Mesendoderm (in vitro differentiated cells): ENCODE results near the gene PEX16.

Experiments used
- DNase-seq: peaks from one replicate; pipeline ENCODE4 v3.0.0; 2013
- H2AK5ac ChIP-seq: 2 replicates; pipeline ENCODE4 v1.6.1; 2013; ENCODE audit warnings: low read length, inconsistent platforms
- H2BK120ac ChIP-seq: 2 replicates; pipeline ENCODE4 v1.6.1; 2013; ENCODE audit warnings: low read depth, mild to moderate bottlenecking, low read length, moderate library complexity, mixed read lengths
- H2BK15ac ChIP-seq: replicated peaks from 2 replicates; pipeline ENCODE4 v1.6.1; 2013; ENCODE audit warnings: low read depth, mild to moderate bottlenecking, moderate library complexity
- H2BK5ac ChIP-seq: 2 replicates; pipeline ENCODE4 v1.6.1; 2013; ENCODE audit warnings: low read length, inconsistent platforms
- H3K18ac ChIP-seq: 2 replicates; pipeline ENCODE4 v1.6.1; 2013; ENCODE audit warnings: mild to moderate bottlenecking, low read length, mixed read lengths
- H3K23ac ChIP-seq: one replicate; pipeline ENCODE4 v1.6.1; 2013; ENCODE audit warnings: low read length
- H3K27ac ChIP-seq: 2 replicates; pipeline ENCODE4 v1.5.1; 2013; ENCODE audit warnings: low read depth, mild to moderate bottlenecking, inconsistent platforms, low read length, moderate library complexity
- H3K27me3 ChIP-seq: 2 replicates; pipeline ENCODE4 v1.6.1; 2013; ENCODE audit warnings: low read length, control low read depth, mild to moderate bottlenecking, inconsistent platforms; ENCODE audit not compliant: insufficient read depth, poor library complexity
- H3K36me3 ChIP-seq: 2 replicates; pipeline ENCODE4 v1.6.1; 2013; ENCODE audit warnings: low read length, inconsistent platforms; ENCODE audit not compliant: control insufficient read depth, insufficient read depth
- H3K4ac ChIP-seq: one replicate; pipeline ENCODE4 v1.6.1; 2013; ENCODE audit warnings: low read depth, mild to moderate bottlenecking, low read length, moderate library complexity
- H3K4me1 ChIP-seq: 2 replicates; pipeline ENCODE4 v1.6.1; 2013; ENCODE audit warnings: low read depth, low read length, inconsistent platforms; ENCODE audit not compliant: control insufficient read depth
- H3K4me2 ChIP-seq: 2 replicates; pipeline ENCODE4 v1.6.1; 2013; ENCODE audit warnings: low read length
- H3K4me3 ChIP-seq: 2 replicates; pipeline ENCODE4 v1.5.1; 2013; ENCODE audit warnings: mild to moderate bottlenecking, low read length
- H3K56ac ChIP-seq: one replicate; pipeline ENCODE4 v1.6.1; 2013; ENCODE audit warnings: low read length
- H3K79me1 ChIP-seq: 2 replicates; pipeline ENCODE4 v1.6.1; 2013; ENCODE audit warnings: low read length, inconsistent platforms
- H3K79me2 ChIP-seq: 2 replicates; pipeline ENCODE4 v1.6.1; 2013; ENCODE audit warnings: mild to moderate bottlenecking, low read length; ENCODE audit not compliant: control insufficient read depth, insufficient read depth
- H3K9ac ChIP-seq: 2 replicates; pipeline ENCODE4 v1.6.1; 2013; ENCODE audit warnings: low read length, inconsistent platforms
- H4K5ac ChIP-seq: one replicate; pipeline ENCODE4 v1.6.1; 2013; ENCODE audit warnings: low read length
- H4K8ac ChIP-seq: one replicate; pipeline ENCODE4 v1.6.1; 2013; ENCODE audit warnings: low read depth, mild to moderate bottlenecking, control low read depth, low read length, moderate library complexity
- WGBS: extraction: QIAGEN DNeasy Blood & Tissue Kit; methylation state at CpG from one replicate; pipeline ENCODE4 v1.1.7; 2013; ENCODE audit warnings: low lambda C conversion rate, missing lambda C conversion rate; ENCODE audit not compliant: insufficient coverage; ENCODE audit errors: extremely low coverage; 5-methylcytosine and 5-hydroxymethylcytosine counted together

Gene PEX16

GRCh38 chr11:45884596-45885185 lies 33.0 kb downstream of the PEX16 start:
- H3K9ac ChIP-seq, result no peak overlapping the region
- no peaks in the 10 kb centered on the region for H3K36me3 ChIP-seq
- H3K4me1 ChIP-seq, result no peaks in the 10 kb centered on the region
- no peak overlapping the region for H4K8ac ChIP-seq
- H2BK5ac ChIP-seq, result no peak overlapping the region
- H3K56ac ChIP-seq, result no peak overlapping the region
- no peak overlapping the region for H3K23ac ChIP-seq
- no peak overlapping the region for H2BK15ac ChIP-seq
- H3K27ac ChIP-seq, result no peak overlapping the region
- no peak overlapping the region for H3K4ac ChIP-seq
- no CpG with 5 or more reads among the region's 10 CpGs for whole genome bisulfite sequencing
- no peak overlapping the region for H3K4me3 ChIP-seq
- no peak overlapping the region for H3K18ac ChIP-seq
- no peak overlapping the region for H2AK5ac ChIP-seq
- H2BK120ac ChIP-seq, result no peak overlapping the region
- DNase-seq, result no peak
- no peaks in the 10 kb centered on the region for H3K79me2 ChIP-seq
- H3K79me1 ChIP-seq, result no peaks in the 10 kb centered on the region
- no peak overlapping the region for H3K4me2 ChIP-seq
- H3K27me3 ChIP-seq, result no peaks in the 10 kb centered on the region
- no peak overlapping the region for H4K5ac ChIP-seq

- Histone ChIP-seq H2BK15ac (no peak overlapping the region), H2BK5ac (no peak overlapping the region), H3K9ac (no peak overlapping the region), H3K27me3 (no peaks in the 10 kb centered on the region), H3K27ac (no peak overlapping the region), H3K4me3 (no peak overlapping the region), H3K23ac (no peak overlapping the region), H3K79me1 (no peaks in the 10 kb centered on the region), H3K79me2 (no peaks in the 10 kb centered on the region), H3K56ac (no peak overlapping the region), H3K4me1 (no peaks in the 10 kb centered on the region), H2BK120ac (no peak overlapping the region), H3K4me2 (no peak overlapping the region), H4K8ac (no peak overlapping the region), H3K18ac (no peak overlapping the region), H2AK5ac (no peak overlapping the region), H3K4ac (no peak overlapping the region), H3K36me3 (no peaks in the 10 kb centered on the region), H4K5ac (no peak overlapping the region)
- DNase-seq, result no peak
- no CpG with 5 or more reads among the region's 6 CpGs for WGBS
Measured at GRCh38 chr11:45881708-45882368, 35.8 kb downstream of the PEX16 start.

DNA sequence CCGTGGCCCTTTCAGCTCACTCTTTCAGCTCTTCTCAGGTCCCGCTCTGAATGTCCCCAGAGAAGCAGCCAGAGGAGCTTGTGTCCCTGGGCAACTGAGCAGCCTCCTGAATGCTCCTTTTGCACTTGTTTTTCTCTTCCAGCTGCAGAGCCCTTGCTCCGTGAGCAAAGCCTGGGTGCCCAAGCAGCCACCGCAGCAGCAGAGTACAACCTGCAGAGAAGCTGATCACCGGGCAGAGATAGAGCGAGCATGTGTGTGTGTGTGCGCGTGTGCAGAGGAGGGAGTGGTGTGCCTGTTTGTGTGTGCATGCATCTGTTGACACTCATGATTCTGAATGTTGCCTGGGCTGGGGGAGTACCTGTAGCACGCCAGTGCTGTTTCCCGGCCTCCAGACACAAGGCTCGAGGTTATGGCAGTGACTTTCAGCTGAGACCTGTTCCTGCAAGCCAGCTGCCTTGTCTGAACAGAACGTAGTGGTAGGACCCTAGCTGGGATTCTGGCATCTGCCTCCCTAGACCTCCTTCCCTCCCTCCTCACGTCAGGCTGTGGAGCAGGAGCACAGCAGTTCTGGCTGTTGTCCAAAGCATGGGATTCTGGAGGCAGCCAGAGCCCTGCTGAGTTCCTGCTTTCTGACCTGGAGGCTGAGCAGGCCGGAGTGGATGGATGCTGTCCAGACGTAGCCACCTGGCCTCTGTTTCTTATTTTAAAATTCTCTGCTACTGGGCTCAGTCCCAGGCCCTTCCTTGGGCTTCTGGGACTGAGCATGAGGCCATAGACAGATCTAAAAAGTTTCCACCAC lies 36.7 kb downstream of the PEX16 start:
- WGBS, result no CpG with 5 or more reads among the region's 15 CpGs
- Histone ChIP-seq H3K79me2 (no peaks in the 10 kb centered on the region), H4K5ac (no peak overlapping the region), H3K18ac (no peak overlapping the region), H3K9ac (no peak overlapping the region), H3K36me3 (no peaks in the 10 kb centered on the region), H3K56ac (no peak overlapping the region), H2BK5ac (no peak overlapping the region), H3K4me3 (no peak overlapping the region), H3K27ac (no peak overlapping the region), H3K27me3 (no peaks in the 10 kb centered on the region), H3K4ac (no peak overlapping the region), H3K4me1 (peaks cover 3% of the 10 kb centered on the region), H2BK120ac (no peak overlapping the region), H2AK5ac (no peak overlapping the region), H3K79me1 (no peaks in the 10 kb centered on the region), H3K4me2 (no peak overlapping the region), H4K8ac (no peak overlapping the region), H2BK15ac (no peak overlapping the region), H3K23ac (no peak overlapping the region)
- DNase-seq, result no peak

- Histone ChIP-seq H4K8ac (no peak overlapping the region), H3K27ac (no peak overlapping the region), H2BK5ac (no peak overlapping the region), H3K36me3 (no peaks in the 10 kb centered on the region), H3K4me3 (no peak overlapping the region), H3K18ac (no peak overlapping the region), H4K5ac (no peak overlapping the region), H3K23ac (no peak overlapping the region), H3K4me1 (peaks cover 3% of the 10 kb centered on the region), H2BK120ac (no peak overlapping the region), H3K27me3 (no peaks in the 10 kb centered on the region), H2BK15ac (no peak overlapping the region), H3K4ac (no peak overlapping the region), H3K56ac (no peak overlapping the region), H3K9ac (no peak overlapping the region), H3K79me1 (no peaks in the 10 kb centered on the region), H3K79me2 (no peaks in the 10 kb centered on the region), H2AK5ac (no peak overlapping the region), H3K4me2 (no peak overlapping the region)
- no CpG with 5 or more reads among the region's 7 CpGs for WGBS
- no peak for DNase-seq
Measured at GRCh38 chr11:45879803-45880686, 37.6 kb downstream of the PEX16 start.

DNA sequence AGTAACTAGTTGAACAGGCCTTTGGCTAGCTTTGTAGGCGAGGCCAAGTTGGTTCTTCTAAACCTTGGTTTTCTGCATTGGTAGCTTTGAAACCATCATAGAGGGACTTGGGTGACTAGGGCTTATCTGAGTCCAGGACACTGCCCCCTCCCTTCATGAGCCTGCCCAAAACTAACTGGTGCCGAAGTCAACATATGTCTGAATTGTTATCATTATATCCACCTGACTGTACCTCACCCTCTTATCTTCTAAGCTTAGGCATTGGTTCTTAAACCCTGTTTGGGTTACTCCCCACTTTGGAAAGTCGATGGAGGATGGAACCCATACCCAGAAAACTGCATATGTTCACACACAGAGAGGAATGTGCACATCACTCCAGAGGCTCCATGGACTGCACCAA lies 39.8 kb downstream of the PEX16 start:
- no peak overlapping the region for H3K23ac ChIP-seq
- no peak overlapping the region for H3K18ac ChIP-seq
- no peak for DNase-seq

More for the DNA sequence above, 39.8 kb downstream of the PEX16 start:
- H3K4me2 ChIP-seq, result no peak overlapping the region
- H3K79me1 ChIP-seq, result no peaks in the 10 kb centered on the region
- peaks cover 3% of the 10 kb centered on the region for H3K4me1 ChIP-seq
- no peak overlapping the region for H3K56ac ChIP-seq
- H3K79me2 ChIP-seq, result no peaks in the 10 kb centered on the region
- no peak overlapping the region for H2BK120ac ChIP-seq
- no peak overlapping the region for H3K4ac ChIP-seq
- H3K27ac ChIP-seq, result no peak overlapping the region
- no peak overlapping the region for H3K4me3 ChIP-seq
- H2AK5ac ChIP-seq, result no peak overlapping the region
- no peak overlapping the region for H2BK15ac ChIP-seq
- no peak overlapping the region for H3K9ac ChIP-seq
- H4K8ac ChIP-seq, result no peak overlapping the region
- no CpG with 5 or more reads among the region's 3 CpGs for WGBS
- no peaks in the 10 kb centered on the region for H3K36me3 ChIP-seq
- no peak overlapping the region for H2BK5ac ChIP-seq
- H3K27me3 ChIP-seq, result no peaks in the 10 kb centered on the region
- no peak overlapping the region for H4K5ac ChIP-seq
